CD4-positive, alpha-beta T cell treated with Interleukin-17A for 4 hours (primary cell): ENCODE data around the gene GUK1.
"Not testable (repeated sequence)": the region's sequence is repeated elsewhere in the genome, so short reads cannot be mapped to it uniquely, and the experiment has no call there.

Source experiments
- DNase-seq: peaks from one replicate; pipeline ENCODE4 v3.0.0-alpha.2; 2020; ENCODE audit warnings: mixed read lengths

Gene GUK1

GRCh38 chr1:228178737-228179684 lies 38.9 kb downstream of the GUK1 start:
- no peak for DNase-seq

- no peak for DNase-seq
These were observed 40.3 kb downstream of the GUK1 start for GRCh38 chr1:228180271-228180958.

- no peak for DNase-seq
These were observed 41.0 kb downstream of the GUK1 start for GRCh38 chr1:228180959-228181644.

GRCh38 chr1:228181645-228182034 lies 41.6 kb downstream of the GUK1 start:
- DNase-seq, result no peak

- no peak for DNase-seq
These were observed 42.4 kb downstream of the GUK1 start for GRCh38 chr1:228182296-228183030.

- no peak for DNase-seq
These were observed 44.1 kb downstream of the GUK1 start for GRCh38 chr1:228184152-228184551.

- peak; percentile 52 for DNase-seq
These were observed 45.5 kb downstream of the GUK1 start for GRCh38 chr1:228185641-228185965.

- DNase-seq, result not testable (repeated sequence)
These were observed 48.2 kb downstream of the GUK1 start for GRCh38 chr1:228188249-228188648.

- DNase-seq, result no peak
These were observed 50.1 kb downstream of the GUK1 start for GRCh38 chr1:228190182-228190581.

GRCh38 chr1:228190778-228191177 lies 50.7 kb downstream of the GUK1 start:
- no peak for DNase-seq

- no peak for DNase-seq
These were observed 54.4 kb downstream of the GUK1 start for GRCh38 chr1:228194436-228194835.

GRCh38 chr1:228194921-228195812 lies 55.1 kb downstream of the GUK1 start:
- DNase-seq, result no peak

- no peak for DNase-seq
These were observed 57.6 kb downstream of the GUK1 start for GRCh38 chr1:228197555-228198147.
